ENCODE data around the gene CLPTM1. TPM values are rescaled to one million over a fixed set of nuclear protein-coding genes. Genes with fewer than 3 reads are reported as not detected.

Gene CLPTM1
- total and polyA plus RNA-seq, 8 donors = 39.3 to 152 (median 66.7) TPM

- TF ChIP-seq POLR2A (IDR thresholded peaks at IDR 0.05) (no peak), CTCF (IDR thresholded peaks at IDR 0.05) (no peak), POLR2AphosphoS5 (IDR thresholded peaks at IDR 0.05) (no peak), EP300 (IDR thresholded peaks at IDR 0.05) (no peak)
- Histone ChIP-seq H3K4me3 (no peak overlapping the region), H3K4me1 (no peaks in the 10 kb centered on the region), H3K36me3 (peaks cover 51 to 94% (median 83%) of the 10 kb centered on the region in 4 donors), H3K27me3 (no peaks in the 10 kb centered on the region), H3K9me3 (no peaks in the 10 kb centered on the region), H3K27ac (no peak overlapping the region)
- WGBS, 5 donors = 89 to 93% (median 90%) methylated on average over 13 of the region's 13 CpGs
- intact Hi-C loops (cut with DNase I; ENCODE audit: low total_unique reads) = no loop called here
- no peak for DNase-seq
These were observed 17.6 kb downstream of the CLPTM1 start for GRCh38 chr19:44972802-44973201.

GRCh38 chr19:44973982-44974735, 19.0 kb downstream of the CLPTM1 start:
- H3K36me3 ChIP-seq = peaks cover 56 to 94% (median 83%) of the 10 kb centered on the region in 4 donors
- H3K27ac ChIP-seq = no peak overlapping the region
- TF ChIP-seq POLR2AphosphoS5 (IDR thresholded peaks at IDR 0.05) (no peak), EP300 (IDR thresholded peaks at IDR 0.05) (no peak)
- no peak for DNase-seq
- no peaks in the 10 kb centered on the region for H3K27me3 ChIP-seq
- no peaks in the 10 kb centered on the region for H3K4me1 ChIP-seq
- 91 to 94% (median 94%) methylated on average over 21 of the region's 21 CpGs for WGBS, 5 donors
- intact Hi-C loops (cut with DNase I; ENCODE audit: low total_unique reads) = no loop called here
- no peaks in the 10 kb centered on the region for H3K9me3 ChIP-seq
- no peak overlapping the region for H3K4me3 ChIP-seq

- TF ChIP-seq POLR2A (IDR thresholded peaks at IDR 0.05) (no peak), POLR2AphosphoS5 (IDR thresholded peaks at IDR 0.05) (no peak), EP300 (IDR thresholded peaks at IDR 0.05) (no peak), CTCF (IDR thresholded peaks at IDR 0.05) (no peak)
- peaks cover 63 to 94% (median 83%) of the 10 kb centered on the region in 4 donors for H3K36me3 ChIP-seq
- no peaks in the 10 kb centered on the region for H3K4me1 ChIP-seq
- no peaks in the 10 kb centered on the region for H3K9me3 ChIP-seq
- no peaks in the 10 kb centered on the region for H3K27me3 ChIP-seq
- H3K4me3 ChIP-seq = no peak overlapping the region
- intact Hi-C loops (cut with DNase I; ENCODE audit: low total_unique reads) = no loop called here
- H3K27ac ChIP-seq = no peak overlapping the region
- no peak for DNase-seq
- WGBS, 5 donors = 75 to 89% (median 80%) methylated on average over 5 of the region's 5 CpGs
These were observed 19.7 kb downstream of the CLPTM1 start for GRCh38 chr19:44974857-44975256.

GRCh38 chr19:44975444-44975843, 20.3 kb downstream of the CLPTM1 start:
- Histone ChIP-seq H3K36me3 (peaks cover 66 to 95% (median 84%) of the 10 kb centered on the region in 4 donors), H3K4me1 (no peaks in the 10 kb centered on the region), H3K27ac (no peak overlapping the region), H3K27me3 (no peaks in the 10 kb centered on the region), H3K9me3 (no peaks in the 10 kb centered on the region), H3K4me3 (no peak overlapping the region)
- TF ChIP-seq POLR2AphosphoS5 (IDR thresholded peaks at IDR 0.05) (no peak), CTCF (IDR thresholded peaks at IDR 0.05) (no peak), POLR2A (IDR thresholded peaks at IDR 0.05) (no peak), EP300 (IDR thresholded peaks at IDR 0.05) (no peak)
- 96 to 99% (median 97%) methylated on average over 4 of the region's 4 CpGs for WGBS, 5 donors
- DNase-seq = no peak
- intact Hi-C loops (cut with DNase I; ENCODE audit: low total_unique reads) = no loop called here

GRCh38 chr19:44984005-44984404, 28.8 kb downstream of the CLPTM1 start:
- intact Hi-C loops (cut with DNase I; ENCODE audit: low total_unique reads) = no loop called here
- 80 to 90% (median 89%) methylated on average over 9 of the region's 9 CpGs for WGBS, 5 donors
- no peak overlapping the region for H3K4me3 ChIP-seq
- no peaks in the 10 kb centered on the region for H3K27me3 ChIP-seq
- TF ChIP-seq EP300 (IDR thresholded peaks at IDR 0.05) (no peak), CTCF (IDR thresholded peaks at IDR 0.05) (no peak), POLR2AphosphoS5 (IDR thresholded peaks at IDR 0.05) (no peak), POLR2A (IDR thresholded peaks at IDR 0.05) (no peak)
- no peak for DNase-seq
- H3K4me1 ChIP-seq = no peaks in the 10 kb centered on the region
- peaks cover 60 to 100% (median 100%) of the 10 kb centered on the region in 4 donors for H3K36me3 ChIP-seq
- no peak overlapping the region for H3K27ac ChIP-seq
- H3K9me3 ChIP-seq = no peaks in the 10 kb centered on the region

Measured in stomach (tissue), 9 donors.